Left ventricle myocardium inferior (tissue), 1 donor: Measurements from ENCODE around the gene SSBP4. TPM values are rescaled to one million over a fixed set of nuclear protein-coding genes. Genes with fewer than 3 reads are reported as not detected.

Experiments
- DNase-seq: peaks from one replicate; pipeline ENCODE4 v3.0.0-alpha.2; 2020
- H3K27ac ChIP-seq: fragments of 200-600 bp; replicated peaks from 2 replicates; pipeline ENCODE4 v1.8.0; 2021
- H3K27me3 ChIP-seq: fragments of 200-600 bp; 2 replicates; pipeline ENCODE4 v1.8.0; 2021; ENCODE audit warnings: low read depth
- H3K36me3 ChIP-seq: fragments of 200-600 bp; 2 replicates; pipeline ENCODE4 v1.8.0; 2021
- H3K4me1 ChIP-seq: fragments of 200-600 bp; 2 replicates; pipeline ENCODE4 v1.8.0; 2021
- H3K4me3 ChIP-seq: fragments of 200-600 bp; 2 replicates; pipeline ENCODE4 v1.8.0; 2021; ENCODE audit warnings: mild to moderate bottlenecking, moderate library complexity
- H3K9me3 ChIP-seq: fragments of 200-600 bp; replicated peaks from 2 replicates; pipeline ENCODE4 v1.8.0; 2021
- CTCF ChIP-seq: fragments of 200-600 bp; IDR thresholded peaks from 2 replicates; pipeline ENCODE4 v1.8.0; 2021; ENCODE audit warnings: antibody characterized with exemption, mild to moderate bottlenecking, borderline replicate concordance
- intact Hi-C: fragments of 100-400 bp; cut with micrococcal nuclease; formaldehyde crosslinking; loops from one replicate; pipeline ENCODE4 v1.11.0; 2022
- total RNA-seq: library from RNA; stranded (reverse); fragmentation: NEBNext Ultra II Directional; extraction: Animal tissue kit (Norgen Biotek cat#: 25700); gene quantifications from one replicate; pipeline ENCODE4 v1.2.1, GENCODE V29; 2021
- donor health status: DM: no; HTN: yes; CAD: no; lungs with severe emphysema.

The SSBP4 gene
- total RNA-seq, 1 donor from 2014 or later: 30.8 TPM

GRCh38 chr19:18390065-18390907 lies 28.9 kb upstream of the SSBP4 start:
- peaks cover 34% of the 10 kb centered on the region for H3K4me1 ChIP-seq
- no peak overlapping the region for H3K4me3 ChIP-seq
- H3K27ac ChIP-seq: no peak overlapping the region
- peaks cover 2% of the 10 kb centered on the region for H3K27me3 ChIP-seq
- DNase-seq: no peak
- peaks cover 4% of the 10 kb centered on the region for H3K9me3 ChIP-seq
- intact Hi-C loops: no loop called here
- H3K36me3 ChIP-seq: no peaks in the 10 kb centered on the region
- no peak for TF ChIP-seq CTCF

GRCh38 chr19:18391509-18392075 lies 27.6 kb upstream of the SSBP4 start:
- Histone ChIP-seq H3K9me3 (peaks cover 4% of the 10 kb centered on the region), H3K27me3 (peaks cover 6% of the 10 kb centered on the region), H3K4me3 (no peak overlapping the region), H3K4me1 (peaks cover 30% of the 10 kb centered on the region), H3K27ac (no peak overlapping the region), H3K36me3 (no peaks in the 10 kb centered on the region)
- DNase-seq: no peak
- no peak for TF ChIP-seq CTCF
- intact Hi-C loops: no loop called here

GRCh38 chr19:18392417-18392816 lies 26.8 kb upstream of the SSBP4 start:
- DNase-seq: peak; percentile 46
- no peak for TF ChIP-seq CTCF
- Histone ChIP-seq H3K4me3 (peak overlapping the region; percentile 15), H3K27me3 (peaks cover 14% of the 10 kb centered on the region), H3K4me1 (peaks cover 30% of the 10 kb centered on the region), H3K36me3 (no peaks in the 10 kb centered on the region), H3K27ac (peak overlapping the region; percentile 50), H3K9me3 (peaks cover 4% of the 10 kb centered on the region)
- intact Hi-C loops: no loop called here

GRCh38 chr19:18392926-18393325 lies 26.3 kb upstream of the SSBP4 start:
- peak overlapping the region; percentile 50 for H3K27ac ChIP-seq
- intact Hi-C loops: no loop called here
- peaks cover 26% of the 10 kb centered on the region for H3K4me1 ChIP-seq
- H3K4me3 ChIP-seq: peak overlapping the region; percentile 15
- no peak for TF ChIP-seq CTCF
- peaks cover 19% of the 10 kb centered on the region for H3K27me3 ChIP-seq
- no peaks in the 10 kb centered on the region for H3K36me3 ChIP-seq
- H3K9me3 ChIP-seq: peaks cover 4% of the 10 kb centered on the region
- DNase-seq: no peak

GRCh38 chr19:18393836-18394235 lies 25.4 kb upstream of the SSBP4 start:
- intact Hi-C loops: no loop called here
- peak; percentile 54 for DNase-seq
- H3K4me3 ChIP-seq: peak overlapping the region; percentile 36
- peaks cover 4% of the 10 kb centered on the region for H3K9me3 ChIP-seq
- no peaks in the 10 kb centered on the region for H3K36me3 ChIP-seq
- peaks cover 19% of the 10 kb centered on the region for H3K4me1 ChIP-seq
- TF ChIP-seq CTCF: no peak
- no peak overlapping the region for H3K27ac ChIP-seq
- H3K27me3 ChIP-seq: peaks cover 23% of the 10 kb centered on the region
